ENCODE measurements around the gene MAPKAP1.
"Not testable (repeated sequence)": the region's sequence is repeated elsewhere in the genome, so short reads cannot be mapped to it uniquely, and the experiment has no call there.

MAPKAP1 gene

DNA sequence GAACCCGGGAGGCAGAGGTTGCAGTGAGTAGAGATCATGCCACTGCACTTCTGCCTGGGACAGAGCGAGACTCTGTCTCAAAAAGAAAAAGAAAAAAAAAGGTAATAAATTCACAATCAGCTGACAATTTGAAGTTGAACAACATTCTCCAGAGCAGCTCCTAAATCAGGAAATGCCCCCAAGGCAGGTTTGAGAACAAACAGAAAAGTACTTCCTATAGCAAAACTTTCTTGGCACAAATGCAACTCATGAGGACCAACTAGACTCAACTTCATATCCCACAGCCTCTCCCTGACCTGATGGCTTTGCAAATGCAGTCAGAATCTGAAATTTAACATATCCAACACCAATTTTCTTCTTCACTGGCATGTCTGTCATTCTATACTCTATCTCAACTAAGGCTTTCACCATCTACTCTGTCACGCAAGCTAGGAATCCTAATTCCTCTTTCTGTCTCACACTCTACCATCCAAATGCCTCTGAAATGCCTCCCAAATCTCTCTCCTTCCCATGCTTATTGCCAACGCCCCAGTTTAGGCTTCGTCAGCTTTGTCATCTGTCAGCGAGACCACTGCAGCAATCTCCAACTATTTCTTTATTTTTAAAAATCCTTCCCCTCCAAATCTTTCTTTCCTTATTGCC, 113.3 kb downstream of the MAPKAP1 start:
- no peak for DNase-seq

DNA sequence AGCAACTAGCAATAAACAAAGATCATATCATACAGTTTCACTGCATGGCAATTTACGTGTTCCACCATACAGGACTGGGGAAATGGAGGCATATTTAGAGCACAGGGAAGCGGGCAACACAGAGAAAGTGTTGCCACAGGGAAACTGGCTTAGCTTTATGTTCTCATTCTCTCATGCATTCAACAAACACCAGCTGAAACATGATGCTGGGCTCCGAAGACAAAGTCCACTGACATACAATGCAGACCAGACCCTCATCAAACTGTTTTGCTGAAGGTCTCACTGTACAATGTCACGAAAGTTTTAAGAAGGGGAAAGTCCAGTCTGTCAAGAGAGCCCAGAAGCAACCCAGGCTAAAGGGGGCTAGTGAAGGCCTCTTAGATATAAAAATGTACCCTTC, 115.1 kb downstream of the MAPKAP1 start:
- no peak for DNase-seq

DNA sequence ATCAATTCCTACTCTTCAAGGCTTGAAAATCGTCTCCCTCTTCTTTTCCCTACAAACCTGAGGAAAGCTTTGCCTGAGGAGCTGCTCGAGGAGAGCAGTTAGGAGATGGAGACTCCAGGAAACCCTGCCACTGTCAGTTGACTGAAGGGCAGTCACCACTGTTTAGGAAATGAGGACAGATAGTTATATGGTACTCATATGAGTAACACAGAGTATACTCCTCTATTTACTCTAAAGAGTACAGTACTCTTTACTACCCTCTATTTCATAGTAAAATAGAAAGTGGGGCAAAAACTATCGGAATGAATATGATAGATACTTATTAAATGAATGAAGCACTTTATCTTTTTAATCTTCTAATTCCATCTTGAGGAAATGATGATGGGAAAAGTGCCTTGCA, 115.8 kb downstream of the MAPKAP1 start:
- no peak for DNase-seq

- no peak for DNase-seq
Measured at GRCh38 chr9:125589287-125589686, 117.7 kb downstream of the MAPKAP1 start.

- no peak for DNase-seq
Measured at GRCh38 chr9:125587819-125588460, 119.1 kb downstream of the MAPKAP1 start.

DNA sequence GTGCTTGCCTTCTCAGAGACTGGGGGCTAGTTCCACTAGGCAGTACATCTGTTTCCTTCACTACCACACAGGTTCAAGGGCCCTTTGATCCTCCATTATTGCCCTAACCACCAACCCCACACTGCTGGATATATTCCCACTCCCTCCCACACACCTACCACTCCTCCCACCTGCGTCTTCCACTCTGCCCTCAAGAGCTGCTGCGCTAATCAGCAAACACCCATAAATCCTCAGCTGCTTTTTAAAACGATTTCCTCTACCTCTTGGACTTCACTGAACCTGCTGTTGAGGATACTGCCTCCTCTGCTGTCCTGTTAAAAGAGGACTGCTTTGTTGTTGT, 120.9 kb downstream of the MAPKAP1 start:
- DNase-seq, result no peak

DNA sequence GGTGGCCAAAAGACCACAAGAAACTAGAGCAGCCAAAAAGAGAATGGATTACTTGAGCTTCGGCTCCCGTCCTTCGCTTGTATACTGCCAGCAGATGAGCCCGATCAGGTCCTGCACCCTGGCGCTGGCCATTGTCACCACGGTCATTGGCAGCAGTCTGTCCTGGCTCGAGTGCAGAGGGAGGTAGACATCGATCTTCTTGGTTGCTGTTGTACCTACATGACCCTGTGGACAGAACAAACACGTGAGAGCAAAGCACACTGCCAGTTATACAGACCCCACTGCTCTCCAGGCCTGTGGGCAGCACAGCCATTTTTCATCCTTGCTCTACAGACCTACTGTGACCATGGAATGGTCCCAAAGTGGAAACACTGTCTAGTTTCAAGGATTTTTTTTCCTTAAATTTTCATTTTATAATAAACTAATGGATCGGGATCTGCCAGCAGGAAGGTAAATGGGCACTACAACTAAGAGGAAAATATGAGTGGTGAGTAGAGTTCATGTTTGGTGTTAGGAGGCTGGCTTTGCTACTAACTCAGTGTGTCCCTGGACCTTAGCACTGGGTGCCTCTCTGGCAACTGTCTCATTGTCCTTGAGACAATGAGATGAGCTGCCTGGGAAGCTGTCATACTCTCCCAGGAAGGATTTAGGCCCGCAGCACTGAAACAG, 121.4 kb downstream of the MAPKAP1 start:
- no peak for DNase-seq

DNA sequence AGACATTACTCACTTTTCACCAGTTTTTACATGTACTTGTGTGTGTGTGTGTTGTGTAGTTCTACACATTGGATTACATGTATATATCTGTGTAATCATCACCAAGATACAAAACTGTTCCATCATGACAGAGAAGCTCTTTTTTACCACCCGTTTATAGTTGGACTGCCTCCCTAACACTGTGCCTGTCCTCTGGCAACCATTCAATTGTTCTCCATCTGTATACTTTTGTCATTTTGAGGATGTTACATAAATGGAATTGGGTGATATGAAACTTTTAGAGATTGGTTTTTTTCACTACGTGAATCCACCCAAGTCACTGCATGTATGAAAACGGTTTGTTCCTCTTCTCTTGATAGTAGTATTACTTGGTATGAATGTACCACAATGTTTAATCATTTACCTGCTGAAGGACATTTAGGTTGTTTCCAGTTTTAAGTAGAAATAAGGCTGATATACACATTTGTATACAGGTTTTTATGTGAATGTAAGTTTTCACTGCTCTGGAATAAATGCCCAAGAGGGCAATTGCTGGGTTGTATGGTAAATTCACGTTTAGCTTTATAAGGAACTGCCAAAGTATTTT, 126.2 kb downstream of the MAPKAP1 start:
- DNase-seq, result no peak

- no peak for DNase-seq
Measured at GRCh38 chr9:125579030-125579932, 127.7 kb downstream of the MAPKAP1 start.

- DNase-seq, result no peak
Measured at GRCh38 chr9:125574126-125574877, 132.7 kb downstream of the MAPKAP1 start.

GRCh38 chr9:125572461-125572860, 134.5 kb downstream of the MAPKAP1 start:
- DNase-seq, result not testable (repeated sequence)

GRCh38 chr9:125571824-125572223, 135.2 kb downstream of the MAPKAP1 start:
- DNase-seq, result not testable (repeated sequence)

- DNase-seq, result no peak
Measured at GRCh38 chr9:125570246-125570645, 136.8 kb downstream of the MAPKAP1 start.

GRCh38 chr9:125568621-125569020, 138.4 kb downstream of the MAPKAP1 start:
- DNase-seq, result no peak

GRCh38 chr9:125566051-125566450, 141.0 kb downstream of the MAPKAP1 start:
- DNase-seq, result not testable (repeated sequence)

GRCh38 chr9:125565126-125565525, 141.9 kb downstream of the MAPKAP1 start:
- no peak for DNase-seq

- DNase-seq, result no peak
Measured at GRCh38 chr9:125564631-125565030, 142.4 kb downstream of the MAPKAP1 start.

- DNase-seq, result no peak
Measured at GRCh38 chr9:125561509-125562148, 145.4 kb downstream of the MAPKAP1 start.

DNA sequence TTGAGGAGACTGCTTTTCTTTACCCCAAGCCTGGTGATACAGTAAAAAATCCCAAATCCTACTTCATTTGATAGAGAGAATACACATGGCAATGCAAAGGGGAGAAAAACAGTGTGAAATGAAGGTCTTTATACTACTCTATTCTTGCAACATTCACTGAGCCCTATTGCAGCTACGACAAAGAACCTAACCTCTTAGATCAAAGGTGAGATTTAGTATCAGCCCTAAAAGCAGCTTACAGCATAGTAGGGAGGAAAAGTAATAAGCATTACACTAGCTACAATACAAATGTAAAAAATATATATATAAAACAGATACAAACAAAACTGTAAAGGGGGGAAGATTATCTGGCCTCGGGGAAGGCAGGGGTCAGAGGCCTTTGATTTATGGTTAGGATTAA, 147.1 kb downstream of the MAPKAP1 start:
- no peak for DNase-seq

- no peak for DNase-seq
Measured at GRCh38 chr9:125559194-125559593, 147.8 kb downstream of the MAPKAP1 start.

GRCh38 chr9:125558453-125559092, 148.4 kb downstream of the MAPKAP1 start:
- peak; percentile 60 for DNase-seq

All from NCI-H146 (cell line).